ENCODE results near the gene SHC4.

GRCh38 chr15:48893311-48893710 lies 70.4 kb downstream of the SHC4 start:
- TF ChIP-seq YY1 (IDR thresholded peaks at IDR 0.05; ENCODE audit: insufficient read depth, insufficient read length) (no peak), ZNF274 (IDR thresholded peaks at IDR 0.05; ENCODE audit: low read depth, low read length) (no peak), SUZ12 (IDR thresholded peaks at IDR 0.05; ENCODE audit: extremely low read depth, insufficient read depth, insufficient read length) (no peak)
